Measurements from ENCODE around the gene DPYD. TPM values are rescaled to one million over a fixed set of nuclear protein-coding genes. Genes with fewer than 3 reads are reported as not detected.
A peak's percentile ranks its signal among the peaks of the same experiment; 100 is the strongest.

Gene DPYD
- total RNA-seq, 1 donor from 2014 or later = 8.8 TPM

DNA sequence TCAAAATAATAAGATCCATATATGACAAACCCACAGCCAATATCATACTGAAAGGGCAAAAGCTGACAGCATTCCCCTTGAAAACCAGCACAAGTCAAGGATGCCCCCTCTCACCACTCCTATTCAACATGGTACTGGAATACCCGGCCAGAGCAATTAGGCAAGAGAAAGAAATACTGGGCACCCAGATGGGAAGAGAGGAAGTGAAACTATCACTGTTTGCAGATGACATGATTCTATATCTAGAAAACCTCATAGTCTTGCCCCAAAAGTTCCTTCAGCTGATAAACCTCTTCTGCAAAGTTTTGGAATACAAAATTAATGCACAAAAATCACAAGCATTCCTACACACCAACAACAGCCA, 756.6 kb downstream of the DPYD start:
- no peak for TF ChIP-seq EZH2 (IDR thresholded peaks at IDR 0.05; ENCODE audit: insufficient read depth, low read length)
- TF ChIP-seq, protein P1, sequence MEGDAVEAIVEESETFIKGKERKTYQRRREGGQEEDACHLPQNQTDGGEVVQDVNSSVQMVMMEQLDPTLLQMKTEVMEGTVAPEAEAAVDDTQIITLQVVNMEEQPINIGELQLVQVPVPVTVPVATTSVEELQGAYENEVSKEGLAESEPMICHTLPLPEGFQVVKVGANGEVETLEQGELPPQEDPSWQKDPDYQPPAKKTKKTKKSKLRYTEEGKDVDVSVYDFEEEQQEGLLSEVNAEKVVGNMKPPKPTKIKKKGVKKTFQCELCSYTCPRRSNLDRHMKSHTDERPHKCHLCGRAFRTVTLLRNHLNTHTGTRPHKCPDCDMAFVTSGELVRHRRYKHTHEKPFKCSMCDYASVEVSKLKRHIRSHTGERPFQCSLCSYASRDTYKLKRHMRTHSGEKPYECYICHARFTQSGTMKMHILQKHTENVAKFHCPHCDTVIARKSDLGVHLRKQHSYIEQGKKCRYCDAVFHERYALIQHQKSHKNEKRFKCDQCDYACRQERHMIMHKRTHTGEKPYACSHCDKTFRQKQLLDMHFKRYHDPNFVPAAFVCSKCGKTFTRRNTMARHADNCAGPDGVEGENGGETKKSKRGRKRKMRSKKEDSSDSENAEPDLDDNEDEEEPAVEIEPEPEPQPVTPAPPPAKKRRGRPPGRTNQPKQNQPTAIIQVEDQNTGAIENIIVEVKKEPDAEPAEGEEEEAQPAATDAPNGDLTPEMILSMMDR (IDR thresholded peaks at IDR 0.05; ENCODE audit: insufficient read depth, low read depth, low read length) = no peak
- Mint-ChIP-seq H3K9me3 (ENCODE audit: unreplicated experiment) (peaks cover 2% of the 10 kb centered on the region), H3K27me3 (ENCODE audit: low read depth, unreplicated experiment) (no peaks in the 10 kb centered on the region), H3K27ac (ENCODE audit: unreplicated experiment) (no peak overlapping the region), H3K4me3 (ENCODE audit: unreplicated experiment) (no peak overlapping the region), H3K36me3 (ENCODE audit: low read depth, unreplicated experiment) (no peaks in the 10 kb centered on the region), H3K4me1 (ENCODE audit: low read depth, unreplicated experiment) (no peaks in the 10 kb centered on the region)
- H3K27ac ChIP-seq (ENCODE audit: low read depth, low read length) = no peak overlapping the region
- H3K9me3 ChIP-seq (ENCODE audit: insufficient read depth, low read depth, low read length) = no peaks in the 10 kb centered on the region
- DNase-seq (ENCODE audit: low read depth) (no peak), FAIRE-seq (no peak)
- no peaks in the 10 kb centered on the region for H3K79me2 ChIP-seq (ENCODE audit: insufficient read depth, low read length)
- no peaks in the 10 kb centered on the region for H3K4me1 ChIP-seq (ENCODE audit: insufficient read depth, low read length)
- H4K20me1 ChIP-seq (ENCODE audit: insufficient read depth, low read length) = no peaks in the 10 kb centered on the region
- no peak overlapping the region for H3K4me2 ChIP-seq (ENCODE audit: low read length)
- H3K27me3 ChIP-seq (ENCODE audit: insufficient read depth, low read length) = no peaks in the 10 kb centered on the region
- H2AFZ ChIP-seq (ENCODE audit: low read depth, low read length) = no peak overlapping the region
- H3K9ac ChIP-seq (ENCODE audit: low read length) = no peak overlapping the region
- H3K4me3 ChIP-seq (ENCODE audit: insufficient read depth, low read depth, low read length) = no peak overlapping the region
- H3K36me3 ChIP-seq (ENCODE audit: insufficient read depth, low read length) = no peaks in the 10 kb centered on the region

DNA sequence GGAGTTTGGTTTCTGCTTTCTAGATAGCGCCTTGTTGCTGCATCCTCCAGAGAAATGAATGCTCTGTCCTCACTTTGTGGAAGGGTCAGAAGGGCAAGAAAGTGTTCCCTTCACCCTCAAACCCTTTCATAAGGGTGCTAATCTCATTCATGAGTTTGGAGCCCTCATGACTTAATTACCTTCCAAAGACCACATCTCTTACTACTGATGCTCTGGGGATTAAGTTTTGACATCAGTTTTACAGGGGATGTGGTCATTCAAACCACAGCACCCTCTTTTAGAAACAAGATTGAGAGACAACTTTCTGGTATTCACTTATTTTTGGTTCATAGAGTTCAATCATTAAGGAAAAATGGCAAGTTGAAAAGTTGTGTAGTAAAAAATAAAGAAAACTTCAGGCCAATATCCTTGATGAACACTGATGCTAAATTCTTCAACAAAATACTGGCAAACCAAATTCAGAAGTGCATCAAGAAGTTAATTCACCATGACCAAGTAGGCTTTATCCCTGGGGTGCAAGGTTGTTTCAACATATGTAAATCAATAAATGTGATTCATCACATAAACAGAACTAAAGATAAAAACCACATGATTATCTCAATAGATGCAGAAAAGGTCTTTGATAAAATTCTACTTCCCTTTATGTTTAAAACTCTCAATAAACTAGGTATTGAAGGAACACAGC, 757.1 kb downstream of the DPYD start:
- Mint-ChIP-seq H3K27ac (ENCODE audit: unreplicated experiment) (no peak overlapping the region), H3K4me3 (ENCODE audit: unreplicated experiment) (no peak overlapping the region)
- no peak for FAIRE-seq

DNA sequence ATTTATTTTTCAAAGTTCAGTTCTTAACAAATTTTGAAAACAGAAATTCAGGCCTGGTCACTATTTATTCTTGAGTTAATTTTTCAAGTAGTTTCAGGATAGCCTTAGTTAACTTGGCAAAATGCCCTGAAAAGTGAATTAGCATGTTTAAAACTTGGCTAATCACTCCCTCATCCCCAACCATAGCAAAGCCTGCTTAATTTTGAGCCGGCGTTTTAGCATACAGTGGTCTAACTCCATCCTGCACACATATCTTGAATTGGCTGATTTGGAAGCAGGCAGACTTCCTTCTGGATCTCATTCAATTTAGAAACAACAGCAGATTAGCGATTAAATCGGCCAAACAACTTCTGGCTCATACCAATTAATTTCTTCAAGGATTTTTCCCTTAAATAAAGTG, 760.0 kb downstream of the DPYD start:
- DNase-seq (ENCODE audit: low read depth) (peak; percentile 24), FAIRE-seq (no peak)
- no peak for TF ChIP-seq EZH2 (IDR thresholded peaks at IDR 0.05; ENCODE audit: insufficient read depth, low read length)
- TF ChIP-seq, protein P1 (IDR thresholded peaks at IDR 0.05; ENCODE audit: insufficient read depth, low read depth, low read length) = no peak
- no peaks in the 10 kb centered on the region for H3K4me1 ChIP-seq (ENCODE audit: insufficient read depth, low read length)
- H3K9me3 ChIP-seq (ENCODE audit: insufficient read depth, low read depth, low read length) = no peaks in the 10 kb centered on the region
- Mint-ChIP-seq H3K27ac (ENCODE audit: unreplicated experiment) (no peak overlapping the region), H3K9me3 (ENCODE audit: unreplicated experiment) (peaks cover 2% of the 10 kb centered on the region), H3K4me3 (ENCODE audit: unreplicated experiment) (no peak overlapping the region), H3K27me3 (ENCODE audit: low read depth, unreplicated experiment) (no peaks in the 10 kb centered on the region), H3K36me3 (ENCODE audit: low read depth, unreplicated experiment) (no peaks in the 10 kb centered on the region), H3K4me1 (ENCODE audit: low read depth, unreplicated experiment) (no peaks in the 10 kb centered on the region)
- H4K20me1 ChIP-seq (ENCODE audit: insufficient read depth, low read length) = no peaks in the 10 kb centered on the region
- H3K79me2 ChIP-seq (ENCODE audit: insufficient read depth, low read length) = no peaks in the 10 kb centered on the region
- H3K27me3 ChIP-seq (ENCODE audit: insufficient read depth, low read length) = no peaks in the 10 kb centered on the region
- H2AFZ ChIP-seq (ENCODE audit: low read depth, low read length) = no peak overlapping the region
- H3K36me3 ChIP-seq (ENCODE audit: insufficient read depth, low read length) = no peaks in the 10 kb centered on the region
- peak overlapping the region; percentile 25 for H3K4me2 ChIP-seq (ENCODE audit: low read length)
- no peak overlapping the region for H3K4me3 ChIP-seq (ENCODE audit: insufficient read depth, low read depth, low read length)
- no peak overlapping the region for H3K27ac ChIP-seq (ENCODE audit: low read depth, low read length)
- no peak overlapping the region for H3K9ac ChIP-seq (ENCODE audit: low read length)

More for the DNA sequence above, 757.1 kb downstream of the DPYD start:
- H3K4me1 Mint-ChIP-seq (ENCODE audit: low read depth, unreplicated experiment) = no peaks in the 10 kb centered on the region
- H3K9me3 Mint-ChIP-seq (ENCODE audit: unreplicated experiment) = peaks cover 2% of the 10 kb centered on the region
- Histone ChIP-seq H3K27ac (ENCODE audit: low read depth, low read length) (no peak overlapping the region), H2AFZ (ENCODE audit: low read depth, low read length) (no peak overlapping the region), H3K79me2 (ENCODE audit: insufficient read depth, low read length) (no peaks in the 10 kb centered on the region), H3K4me3 (ENCODE audit: insufficient read depth, low read depth, low read length) (no peak overlapping the region), H4K20me1 (ENCODE audit: insufficient read depth, low read length) (no peaks in the 10 kb centered on the region), H3K9me3 (ENCODE audit: insufficient read depth, low read depth, low read length) (no peaks in the 10 kb centered on the region), H3K36me3 (ENCODE audit: insufficient read depth, low read length) (no peaks in the 10 kb centered on the region), H3K9ac (ENCODE audit: low read length) (no peak overlapping the region), H3K4me1 (ENCODE audit: insufficient read depth, low read length) (no peaks in the 10 kb centered on the region), H3K27me3 (ENCODE audit: insufficient read depth, low read length) (no peaks in the 10 kb centered on the region), H3K4me2 (ENCODE audit: low read length) (no peak overlapping the region)
- TF ChIP-seq, protein P1 (IDR thresholded peaks at IDR 0.05; ENCODE audit: insufficient read depth, low read depth, low read length) = no peak
- no peak for TF ChIP-seq EZH2 (IDR thresholded peaks at IDR 0.05; ENCODE audit: insufficient read depth, low read length)
- H3K27me3 Mint-ChIP-seq (ENCODE audit: low read depth, unreplicated experiment) = no peaks in the 10 kb centered on the region
- no peak for DNase-seq (ENCODE audit: low read depth)
- no peaks in the 10 kb centered on the region for H3K36me3 Mint-ChIP-seq (ENCODE audit: low read depth, unreplicated experiment)

Measured in astrocyte (in vitro differentiated cells and primary cell).